Duodenal mucosa (tissue), 2 donors: ENCODE data around the gene BCL2A1.
"Not testable (repeated sequence)": the region's sequence is repeated elsewhere in the genome, so short reads cannot be mapped to it uniquely, and the experiment has no call there.

Experiments used
- H3K27ac ChIP-seq: one replicate; pipeline ENCODE4 v1.7.0; 2013; ENCODE audit warnings: low read depth, low read length
- H3K27me3 ChIP-seq, 2 donors: one replicate each; pipeline ENCODE4 v1.7.0; 2013; ENCODE audit warnings: low read length in 2 of 2, control low read depth in 1 of 2; ENCODE audit not compliant: insufficient read depth in 2 of 2, control insufficient read depth in 1 of 2
- H3K36me3 ChIP-seq, 2 donors: one replicate each; pipeline ENCODE4 v1.7.0; 2013; ENCODE audit warnings: low read length in 2 of 2, control low read depth in 1 of 2; ENCODE audit not compliant: insufficient read depth in 2 of 2, control insufficient read depth in 1 of 2
- H3K4me1 ChIP-seq, 2 donors: one replicate each; pipeline ENCODE4 v1.7.0; 2013; ENCODE audit warnings: low read length in 2 of 2, control low read depth in 1 of 2; ENCODE audit not compliant: insufficient read depth in 2 of 2, control insufficient read depth in 1 of 2
- H3K4me3 ChIP-seq, 2 donors: one replicate each; pipeline ENCODE4 v1.7.0; 2013; ENCODE audit warnings: low read length in 2 of 2, low read depth in 1 of 2
- H3K9ac ChIP-seq, 2 donors: one replicate each; pipeline ENCODE4 v1.7.0; 2013; ENCODE audit warnings: low read length in 2 of 2, low read depth in 1 of 2
- H3K9me3 ChIP-seq, 2 donors: one replicate each; pipeline ENCODE4 v1.7.0; 2013; ENCODE audit warnings: low read length in 2 of 2, control low read depth in 1 of 2; ENCODE audit not compliant: control insufficient read depth in 1 of 2

Gene BCL2A1

GRCh38 chr15:79918278-79918677 lies 52.7 kb downstream of the BCL2A1 start:
- H3K9me3 ChIP-seq = peaks cover 49 to 74% of the 10 kb centered on the region in 2 donors
- H3K27ac ChIP-seq = no peak overlapping the region
- peaks cover 6 to 7% of the 10 kb centered on the region in 2 donors for H3K4me1 ChIP-seq
- H3K9ac ChIP-seq = no peak overlapping the region
- H3K4me3 ChIP-seq = no peak overlapping the region
- no peaks in the 10 kb centered on the region for H3K27me3 ChIP-seq
- peaks cover 5 to 16% of the 10 kb centered on the region in 2 donors for H3K36me3 ChIP-seq

- Histone ChIP-seq H3K9ac (no peak overlapping the region), H3K4me3 (no peak overlapping the region), H3K27ac (no peak overlapping the region), H3K36me3 (peaks cover 5 to 16% of the 10 kb centered on the region in 2 donors), H3K4me1 (no peaks in the 10 kb centered on the region), H3K27me3 (no peaks in the 10 kb centered on the region), H3K9me3 (peaks cover 49 to 78% of the 10 kb centered on the region in 2 donors)
These were observed 54.4 kb downstream of the BCL2A1 start for GRCh38 chr15:79916502-79917132.

GRCh38 chr15:79915776-79916501 lies 55.1 kb downstream of the BCL2A1 start:
- not testable (repeated sequence) for H3K4me1 ChIP-seq, H3K9ac ChIP-seq, H3K27ac ChIP-seq, H3K27me3 ChIP-seq
- Histone ChIP-seq H3K36me3 (peaks cover 5 to 12% of the 10 kb centered on the region in 2 donors), H3K4me3 (peak overlapping the region in 1 of 2 donors; percentile 22), H3K9me3 (peaks cover 49 to 74% of the 10 kb centered on the region in 2 donors)

- Histone ChIP-seq H3K27me3 (no peaks in the 10 kb centered on the region), H3K4me3 (no peak overlapping the region), H3K36me3 (peaks cover 5 to 6% of the 10 kb centered on the region in 2 donors), H3K27ac (no peak overlapping the region), H3K9ac (no peak overlapping the region), H3K9me3 (peaks cover 39 to 64% of the 10 kb centered on the region in 2 donors), H3K4me1 (no peaks in the 10 kb centered on the region)
These were observed 56.3 kb downstream of the BCL2A1 start for GRCh38 chr15:79914728-79915127.
